PC-9 (cell line): ENCODE data around the gene DLG2. TPM values are rescaled to one million over a fixed set of nuclear protein-coding genes. Genes with fewer than 3 reads are reported as not detected.

ENCODE experiments used
- BruUV-seq: library from RNA; stranded (reverse); fragments of 400-500 nt; replicated peaks from 2 replicates; lab custom pipeline; 2021; lab: Mats Ljungman, UMichigan
- CTCF ChIA-PET: fragments of 300-600 bp; sonication (Branson Sonifier 250); formaldehyde crosslinking; loops from one replicate; lab custom pipeline; 2022; ENCODE audit warnings: antibody characterized with exemption; lab: Charles Lee
- POLR2A ChIA-PET: fragments of 300-600 bp; sonication (Branson Sonifier 250); formaldehyde crosslinking; loops from one replicate; lab custom pipeline; 2022; ENCODE audit warnings: antibody characterized with exemption; ENCODE audit not compliant: unreplicated experiment; lab: Charles Lee
- DNase-seq, 2 experiments: peaks; one replicate each; pipeline versions ENCODE4 v3.0.0 to v3.0.0-alpha.2; 2015 to 2022; ENCODE audit warnings: mixed read lengths in 1 of 2
- H2AFZ ChIP-seq: fragments of 200-600 bp; sonication (generic); 2 replicates; pipeline ENCODE4 v1.8.1; 2017; ENCODE audit warnings: antibody characterized with exemption
- H3F3A ChIP-seq: fragments of 200-600 bp; sonication (generic); 2 replicates; pipeline ENCODE4 v1.8.1; 2017; ENCODE audit warnings: antibody characterized with exemption, mild to moderate bottlenecking, low read depth; ENCODE audit not compliant: insufficient read depth
- H3K27ac ChIP-seq: fragments of 200-600 bp; sonication (generic); 2 replicates; pipeline ENCODE4 v1.6.1; 2016; ENCODE audit warnings: mixed run types
- H3K27me3 ChIP-seq: fragments of 200-600 bp; sonication (generic); 2 replicates; pipeline ENCODE4 v1.6.1; 2016; ENCODE audit warnings: low read depth, mixed run types; ENCODE audit not compliant: insufficient read depth
- H3K36me3 ChIP-seq: fragments of 200-600 bp; sonication (generic); 2 replicates; pipeline ENCODE4 v1.6.1; 2016; ENCODE audit warnings: low read depth, mixed run types
- H3K4me1 ChIP-seq: fragments of 200-600 bp; sonication (generic); replicated peaks from 2 replicates; pipeline ENCODE4 v1.6.1; 2016; ENCODE audit warnings: mixed run types; ENCODE audit not compliant: insufficient read depth
- H3K4me2 ChIP-seq: fragments of 200-600 bp; sonication (generic); 2 replicates; pipeline ENCODE4 v1.6.1; 2017; ENCODE audit warnings: mixed run types
- H3K4me3 ChIP-seq: fragments of 200-600 bp; sonication (generic); 2 replicates; pipeline ENCODE4 v1.6.1; 2016; ENCODE audit warnings: mixed run types
- H3K79me2 ChIP-seq: fragments of 200-600 bp; sonication (generic); 2 replicates; pipeline ENCODE4 v1.6.1; 2017; ENCODE audit warnings: low read depth, mixed run types
- H3K9me2 ChIP-seq: fragments of 200-600 bp; sonication (generic); 2 replicates; pipeline ENCODE4 v1.8.1; 2017; ENCODE audit warnings: mild to moderate bottlenecking; ENCODE audit not compliant: insufficient read depth
- H3K9me3 ChIP-seq: fragments of 200-600 bp; sonication (generic); 2 replicates; pipeline ENCODE4 v1.8.1; 2016; ENCODE audit warnings: low read depth; ENCODE audit not compliant: insufficient read depth
- H4K20me1 ChIP-seq: fragments of 200-600 bp; sonication (generic); 2 replicates; pipeline ENCODE4 v1.8.1; 2017; ENCODE audit not compliant: insufficient read depth
- CTCF ChIP-seq: fragments of 200-600 bp; sonication (generic); conservative IDR thresholded peaks from 2 replicates; pipeline ENCODE4 v1.6.1; 2017; ENCODE audit warnings: mixed run types, antibody characterized with exemption, mild to moderate bottlenecking, moderate library complexity
- EZH2 ChIP-seq: fragments of 200-600 bp; sonication (generic); IDR thresholded peaks from 2 replicates; pipeline ENCODE4 v1.8.0; 2017; ENCODE audit warnings: antibody characterized with exemption, low read depth
- intact Hi-C: fragments of 100-400 bp; cut with micrococcal nuclease; formaldehyde crosslinking; loops from one replicate; pipeline ENCODE4 v1.10.0; 2022; ENCODE audit not compliant: unreplicated experiment
- total RNA-seq: library from RNA; stranded (reverse); gene quantifications from 2 replicates; pipeline ENCODE4 v1.2.3, GENCODE V29; 2021

DLG2 gene
- total RNA-seq, 1 experiment from 2014 or later = 6.4 TPM

- Histone ChIP-seq H3K27me3 (no peaks in the 10 kb centered on the region), H3K4me1 (no peaks in the 10 kb centered on the region), H2AFZ (no peak overlapping the region), H3K36me3 (no peaks in the 10 kb centered on the region), H3K27ac (no peak overlapping the region), H3K9me2 (no peaks in the 10 kb centered on the region; the same call in 1 of the 2 replicates), H3K9me3 (no peaks in the 10 kb centered on the region), H4K20me1 (no peaks in the 10 kb centered on the region), H3K4me2 (no peak overlapping the region), H3K79me2 (no peaks in the 10 kb centered on the region), H3K4me3 (no peak overlapping the region), H3F3A (no peaks in the 10 kb centered on the region)
- ChIA-PET POLR2A (no interaction called here), CTCF (no interaction called here)
- intact Hi-C loops = no loop called here
- TF ChIP-seq EZH2 = no peak
- TF ChIP-seq CTCF = no peak
- BruUV-seq = no TSS peak
- no peak for DNase-seq
These were observed 2055.8 kb downstream of the DLG2 start for GRCh38 chr11:83571302-83571701.

- Histone ChIP-seq H3K4me3 (no peak overlapping the region), H3K27me3 (no peaks in the 10 kb centered on the region), H3F3A (no peaks in the 10 kb centered on the region), H3K36me3 (no peaks in the 10 kb centered on the region), H4K20me1 (no peaks in the 10 kb centered on the region), H3K79me2 (no peaks in the 10 kb centered on the region), H3K4me2 (no peak overlapping the region), H3K9me3 (no peaks in the 10 kb centered on the region), H3K27ac (no peak overlapping the region), H3K4me1 (no peaks in the 10 kb centered on the region), H2AFZ (no peak overlapping the region), H3K9me2 (no peaks in the 10 kb centered on the region; the same call in 1 of the 2 replicates)
- no TSS peak for BruUV-seq
- ChIA-PET CTCF (no interaction called here), POLR2A (no interaction called here)
- no peak for TF ChIP-seq CTCF
- no peak for TF ChIP-seq EZH2
- intact Hi-C loops = no loop called here
- no peak for DNase-seq
These were observed 2057.9 kb downstream of the DLG2 start for GRCh38 chr11:83569134-83569805.

GRCh38 chr11:83568516-83568915 is 2058.6 kb downstream of the DLG2 start:
- H3K4me1 ChIP-seq = no peaks in the 10 kb centered on the region
- H3K9me2 ChIP-seq = no peaks in the 10 kb centered on the region; the same call in 1 of the 2 replicates
- TF ChIP-seq EZH2 (no peak), CTCF (no peak)

More at GRCh38 chr11:83568516-83568915, 2058.6 kb downstream of the DLG2 start:
- H3K4me3 ChIP-seq = no peak overlapping the region
- no peak for DNase-seq
- no TSS peak for BruUV-seq
- ChIA-PET POLR2A (no interaction called here), CTCF (no interaction called here)
- H2AFZ ChIP-seq = no peak overlapping the region
- no peaks in the 10 kb centered on the region for H3K79me2 ChIP-seq
- H3K4me2 ChIP-seq = no peak overlapping the region
- no peaks in the 10 kb centered on the region for H3F3A ChIP-seq
- no peaks in the 10 kb centered on the region for H3K36me3 ChIP-seq
- H4K20me1 ChIP-seq = no peaks in the 10 kb centered on the region
- intact Hi-C loops = no loop called here
- no peak overlapping the region for H3K27ac ChIP-seq
- H3K9me3 ChIP-seq = no peaks in the 10 kb centered on the region
- no peaks in the 10 kb centered on the region for H3K27me3 ChIP-seq
